GM18502 (cell line): ENCODE measurements around the gene PCGF2.
"Not testable (repeated sequence)": the region's sequence is repeated elsewhere in the genome, so short reads cannot be mapped to it uniquely, and the experiment has no call there.

Source experiments
- ATAC-seq: cut with Tn5 transposase; IDR thresholded peaks from one replicate; pipeline ENCODE4 v1.9.1; 2021; ENCODE audit warnings: mild to moderate bottlenecking; ENCODE audit not compliant: unreplicated experiment, poor library complexity

Gene PCGF2

DNA sequence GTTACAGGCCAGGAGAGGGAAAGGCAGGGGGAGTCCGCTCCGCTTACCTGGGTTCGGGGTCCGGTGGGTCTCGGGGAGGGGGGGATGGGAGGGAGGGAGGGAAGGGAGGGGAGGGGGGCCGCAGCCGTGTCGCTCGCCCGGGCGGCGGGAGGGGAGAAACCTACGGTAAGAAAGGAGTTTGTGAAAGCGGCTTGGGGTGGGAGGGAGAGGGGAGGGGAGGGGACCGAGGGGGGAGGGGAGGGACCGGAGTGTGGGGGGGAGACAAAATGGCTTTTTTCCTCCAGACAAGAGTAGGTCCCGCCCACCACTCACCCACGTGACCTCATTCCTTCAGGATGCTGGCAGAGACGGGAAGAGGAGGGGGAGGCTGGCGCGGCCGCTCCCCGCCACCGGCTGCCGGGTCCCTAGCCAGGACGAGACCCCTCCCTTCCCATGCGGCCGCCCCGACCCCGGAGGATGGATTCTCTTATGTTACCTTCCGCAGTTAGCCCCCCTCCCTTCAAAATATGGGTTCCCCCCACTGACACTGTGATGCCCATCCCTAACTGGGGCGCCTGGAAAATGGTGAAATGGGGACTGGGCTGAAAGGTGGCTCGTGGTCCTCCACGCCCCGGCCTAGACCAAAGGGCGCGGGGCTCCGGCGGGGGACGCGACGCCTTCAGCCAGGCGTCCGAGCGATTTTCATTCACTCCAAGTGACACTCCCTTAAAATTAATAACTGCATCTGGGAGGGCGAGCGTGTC is at the start of gene PCGF2:
Gene PCGF2, minus strand, starts transcription at position 188 of the 743 bp plus-strand sequence. CDS start 7,934 bp downstream, outside the sequence.
- ATAC-seq: no peak

- ATAC-seq: no peak
These were observed 49.7 kb upstream of the PCGF2 start for GRCh38 chr17:38797828-38798227.

DNA sequence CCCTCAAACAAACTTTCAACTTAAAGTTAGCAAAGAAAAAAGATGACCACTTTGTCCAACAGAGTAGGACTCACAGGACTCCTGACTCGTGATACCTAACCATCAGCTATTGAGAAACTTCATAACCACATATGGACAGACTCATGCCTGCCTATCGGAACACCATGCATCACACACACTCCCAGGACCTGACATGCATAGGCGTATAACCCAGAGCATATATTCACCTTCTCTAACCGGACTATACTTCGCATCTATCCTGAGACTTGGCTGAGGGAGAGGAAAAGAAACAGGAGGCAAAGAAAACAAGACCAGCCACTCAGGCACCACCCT is 49.0 kb upstream of the PCGF2 start:
- no peak for ATAC-seq

DNA sequence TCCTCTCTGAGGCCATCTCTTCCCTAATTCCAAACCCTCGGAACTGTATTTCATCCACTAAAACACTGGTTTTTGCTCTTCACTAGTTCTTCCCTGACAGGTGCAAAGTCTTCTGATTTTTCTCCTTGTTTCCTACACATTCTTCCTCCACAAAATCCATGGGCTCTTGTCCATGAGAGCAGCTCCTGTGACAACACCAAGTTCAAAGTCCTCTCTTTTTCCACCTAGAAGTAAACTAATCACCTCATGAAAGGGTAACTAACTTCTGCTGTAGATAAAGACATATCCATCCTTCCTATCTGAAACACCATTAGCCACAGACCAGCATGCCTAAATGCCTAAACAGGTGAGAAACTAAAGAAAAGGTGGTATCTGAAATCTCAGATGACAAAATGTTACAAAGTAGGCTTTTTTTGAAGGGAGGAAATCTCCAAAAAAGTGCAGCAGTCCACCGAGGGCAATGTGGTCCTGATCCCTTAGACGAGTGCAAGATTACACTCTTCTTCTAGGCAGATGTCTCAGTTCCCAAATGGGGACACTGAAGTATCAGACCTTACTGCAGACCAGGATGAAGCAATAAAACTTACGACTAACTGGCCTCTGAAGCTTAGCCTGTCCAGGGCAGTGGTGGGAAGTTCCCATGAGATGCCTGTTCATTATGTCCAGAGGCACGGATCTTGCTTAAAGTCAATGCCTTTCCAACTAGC is 48.5 kb upstream of the PCGF2 start:
- ATAC-seq: no peak

DNA sequence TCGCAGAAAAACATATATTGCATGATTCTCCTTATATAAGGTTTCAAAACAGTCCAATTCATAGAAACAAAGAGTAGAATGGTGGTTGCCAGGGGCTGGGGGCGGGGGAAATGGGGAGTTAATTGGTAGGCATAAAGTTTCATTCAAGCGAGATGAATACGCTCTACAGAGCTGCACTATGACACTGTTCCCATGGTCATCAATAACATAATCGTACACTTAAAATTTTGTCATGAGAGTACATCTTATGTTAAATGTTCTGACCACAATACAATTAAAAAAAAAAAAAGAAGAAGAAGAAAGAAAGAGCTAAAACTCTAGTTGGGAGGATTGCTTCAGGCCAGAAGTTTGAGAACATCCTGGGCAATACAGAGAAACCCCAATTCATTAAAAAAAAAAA is 46.1 kb upstream of the PCGF2 start:
- ATAC-seq: no peak

DNA sequence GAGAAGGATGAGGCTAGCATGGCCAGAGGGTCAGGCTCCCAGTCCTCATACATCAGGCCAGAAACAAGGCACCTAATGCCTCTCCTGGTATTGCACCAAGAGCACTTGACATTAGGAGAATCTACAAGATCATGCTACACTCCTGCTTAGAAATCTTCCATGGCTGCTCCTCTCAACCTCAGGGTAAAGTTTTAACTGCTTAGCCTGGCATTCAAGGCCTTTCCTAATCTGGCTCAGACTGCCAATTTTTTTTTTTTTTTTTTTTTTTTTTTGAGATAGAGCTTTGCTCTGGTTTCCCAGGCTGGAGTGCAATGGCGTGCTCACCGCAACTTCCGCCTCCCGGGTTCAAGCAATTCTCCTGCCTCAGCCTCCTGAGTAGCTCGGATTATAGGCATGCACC is 43.0 kb upstream of the PCGF2 start:
- ATAC-seq: no peak

GRCh38 chr17:38790148-38790707 is 42.1 kb upstream of the PCGF2 start:
- not testable (repeated sequence) for ATAC-seq

- ATAC-seq: no peak
These were observed 41.0 kb upstream of the PCGF2 start for GRCh38 chr17:38789185-38789584.

DNA sequence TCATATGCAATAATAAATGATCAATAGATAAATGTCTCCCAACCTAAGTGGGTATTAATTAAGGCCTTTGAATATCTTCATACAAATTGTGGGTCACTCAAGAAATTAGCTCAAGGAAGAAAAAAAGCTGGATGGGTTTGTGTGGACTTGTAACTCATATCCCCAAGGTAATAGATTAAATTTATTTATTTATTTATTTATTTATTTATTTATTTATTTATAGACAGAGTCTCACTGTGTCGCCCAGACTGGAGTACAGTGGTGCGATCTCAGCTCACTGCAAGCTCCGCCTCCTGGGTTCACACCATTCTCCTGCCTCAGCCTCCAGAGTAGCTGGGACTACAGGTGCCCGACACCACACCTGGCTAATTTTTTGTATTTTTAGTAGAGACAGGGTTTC is 39.9 kb upstream of the PCGF2 start:
- ATAC-seq: not testable (repeated sequence)

- ATAC-seq: no peak
These were observed 38.2 kb upstream of the PCGF2 start for GRCh38 chr17:38786372-38786771.

GRCh38 chr17:38783227-38783626 is 35.1 kb upstream of the PCGF2 start:
- ATAC-seq: no peak

DNA sequence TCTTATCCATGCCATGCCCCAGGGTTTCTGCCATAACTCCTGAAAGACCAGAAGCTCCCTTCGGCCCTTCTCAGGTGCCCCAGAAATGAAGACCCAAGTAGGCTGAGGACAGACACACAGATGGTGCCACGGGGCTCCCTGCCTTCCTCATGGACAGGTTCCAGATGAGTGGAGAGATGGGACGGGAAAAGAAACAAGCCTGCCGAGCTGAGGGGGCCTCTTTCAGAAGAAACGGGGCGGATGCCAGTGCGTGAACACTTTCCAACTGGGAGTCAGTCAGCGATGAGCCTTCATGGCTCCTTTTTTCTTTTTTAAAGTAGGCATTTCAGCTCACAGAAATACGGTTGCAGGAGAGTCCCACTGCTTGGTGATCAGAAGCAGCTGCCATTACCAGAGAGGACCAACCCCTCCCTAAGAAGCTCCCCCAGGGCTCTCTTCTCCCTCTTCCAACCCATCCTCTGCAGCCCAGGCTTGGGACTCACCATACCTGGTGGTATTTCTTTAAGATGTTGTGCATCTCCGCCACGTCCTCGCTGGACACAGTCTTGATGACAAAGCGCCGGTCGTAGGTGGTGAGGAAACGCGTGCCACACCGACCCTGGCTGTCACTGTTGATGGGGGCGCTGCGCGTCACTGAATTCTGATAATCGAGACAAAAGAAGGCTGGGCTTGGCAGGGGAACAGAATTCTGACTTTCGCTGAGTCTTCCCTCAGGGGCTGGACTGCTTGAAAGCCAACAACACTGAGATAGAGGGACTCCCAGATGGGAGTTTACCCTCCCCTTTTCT is 32.0 kb upstream of the PCGF2 start:
- no peak for ATAC-seq

- ATAC-seq: no peak
These were observed 29.6 kb upstream of the PCGF2 start for GRCh38 chr17:38777641-38778250.

- ATAC-seq: no peak
These were observed 25.1 kb upstream of the PCGF2 start for GRCh38 chr17:38773258-38773657.

GRCh38 chr17:38768417-38768816 is 20.3 kb upstream of the PCGF2 start:
- no peak for ATAC-seq

DNA sequence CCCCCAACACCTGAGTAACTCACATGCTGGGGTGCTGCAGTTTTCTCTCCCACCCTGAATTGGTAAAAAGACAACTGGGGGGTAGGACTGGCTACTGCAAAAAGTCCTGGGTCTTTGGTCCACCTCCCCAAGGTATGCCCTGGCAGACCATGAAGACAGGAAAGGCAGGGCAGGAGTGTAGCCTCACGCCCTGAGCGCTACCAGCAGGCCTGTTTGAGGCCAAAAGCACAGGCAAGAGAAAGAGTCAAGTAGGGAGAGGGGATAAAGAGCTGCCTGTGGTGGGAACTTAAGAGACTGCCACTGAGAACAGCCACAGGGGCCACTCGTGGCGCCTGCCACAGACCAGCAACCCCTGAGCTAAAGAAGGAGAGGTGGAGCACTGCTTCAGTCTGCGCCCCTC is 18.2 kb upstream of the PCGF2 start:
- no peak for ATAC-seq

GRCh38 chr17:38762231-38762630 is 14.1 kb upstream of the PCGF2 start:
- no peak for ATAC-seq

DNA sequence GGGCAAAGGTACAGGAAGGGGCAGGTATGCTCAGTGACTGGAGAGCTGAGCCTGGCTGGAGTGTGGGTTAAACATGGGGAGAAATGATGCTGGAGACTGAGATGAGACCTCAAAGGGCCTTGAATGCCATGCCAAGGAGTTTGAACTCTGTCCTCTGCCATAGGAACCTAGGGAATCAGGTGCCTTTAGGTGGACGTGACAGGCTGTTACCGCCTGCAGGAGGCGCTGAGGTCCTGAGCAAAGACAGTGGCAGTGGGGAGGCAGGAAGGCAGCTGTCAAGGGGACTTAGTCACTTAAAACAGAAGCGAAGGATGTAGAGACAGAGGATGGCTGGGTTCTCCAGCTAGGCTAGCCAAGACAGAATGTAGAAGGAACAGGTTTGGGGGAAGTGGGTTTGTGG is 13.5 kb upstream of the PCGF2 start:
- ATAC-seq: no peak

GRCh38 chr17:38753071-38753506 is 5.0 kb upstream of the PCGF2 start:
- no peak for ATAC-seq

GRCh38 chr17:38752308-38753070 is 4.4 kb upstream of the PCGF2 start, which contains the start of gene PSMB3:
Gene PSMB3, plus strand, starts transcription at chr17:38752741. Its CDS starts 86 bp downstream, at chr17:38752827.
- ATAC-seq: peak; percentile 73
